ENCODE measurements around the gene MYL9. TPM values are rescaled to one million over a fixed set of nuclear protein-coding genes. Genes with fewer than 3 reads are reported as not detected.

The MYL9 gene
- total RNA-seq, 2 experiments from 2014 or later, result not detected

- H3K4me1 Mint-ChIP-seq (ENCODE audit: low read depth), result peaks cover 44% of the 10 kb centered on the region
- POLR2A ChIA-PET, result interaction anchor here (1.3 kb wide), 1 partner anchor 9 kb away, joined by 6 read pairs; the partner anchor contains the start of gene TGIF2
- peak overlapping the region; percentile 85 for H3K27ac Mint-ChIP-seq
- TF ChIP-seq CTCF (IDR thresholded peaks at IDR 0.05), result no peak
- no peaks in the 10 kb centered on the region for H3K27me3 Mint-ChIP-seq
- H3K9me3 Mint-ChIP-seq, result no peaks in the 10 kb centered on the region
- intact Hi-C loops (cut with micrococcal nuclease), result no loop called here
- DNase-seq (peak; percentile 65), ATAC-seq (peak; percentile 97)
- H3K36me3 Mint-ChIP-seq (ENCODE audit: low read depth), result peaks cover 58% of the 10 kb centered on the region
- H3K4me3 Mint-ChIP-seq, result no peak overlapping the region
- CTCF ChIA-PET, result no interaction called here
Measured at GRCh38 chr20:36582322-36582721, 41.0 kb downstream of the MYL9 start.

- ChIA-PET CTCF (no interaction called here), POLR2A (interaction anchor here (1.3 kb wide), 1 partner anchor 9 kb away, joined by 6 read pairs; the partner anchor contains the start of gene TGIF2)
- no peaks in the 10 kb centered on the region for H3K9me3 Mint-ChIP-seq
- H3K27me3 Mint-ChIP-seq, result no peaks in the 10 kb centered on the region
- no peak for TF ChIP-seq CTCF (IDR thresholded peaks at IDR 0.05)
- H3K36me3 Mint-ChIP-seq (ENCODE audit: low read depth), result peaks cover 61% of the 10 kb centered on the region
- DNase-seq (no peak), ATAC-seq (no peak)
- peaks cover 49% of the 10 kb centered on the region for H3K4me1 Mint-ChIP-seq (ENCODE audit: low read depth)
- peak overlapping the region; percentile 85 for H3K27ac Mint-ChIP-seq
- intact Hi-C loops (cut with micrococcal nuclease), result no loop called here
- H3K4me3 Mint-ChIP-seq, result no peak overlapping the region
Measured at GRCh38 chr20:36582821-36583220, 41.5 kb downstream of the MYL9 start.

GRCh38 chr20:36584018-36584481, 42.7 kb downstream of the MYL9 start:
- POLR2A ChIA-PET, result interaction anchor here (0.6 to 16.3 kb wide), 3 partner anchors 9 to 502 kb away, joined by 3 to 214 read pairs (median 4); partner anchors contain the start of gene TGIF2
- no peak for TF ChIP-seq CTCF (IDR thresholded peaks at IDR 0.05)
- peaks cover 55% of the 10 kb centered on the region for H3K36me3 Mint-ChIP-seq (ENCODE audit: low read depth)
- H3K9me3 Mint-ChIP-seq, result no peaks in the 10 kb centered on the region
- CTCF ChIA-PET, result interaction anchor here (0.6 kb wide), 1 partner anchor 188 kb away, joined by 3 read pairs; no protein-coding TSS in a partner anchor
- intact Hi-C loops (cut with micrococcal nuclease), result no loop called here
- peaks cover 45% of the 10 kb centered on the region for H3K4me1 Mint-ChIP-seq (ENCODE audit: low read depth)
- DNase-seq (no peak), ATAC-seq (no peak)
- H3K27me3 Mint-ChIP-seq, result no peaks in the 10 kb centered on the region
- H3K27ac Mint-ChIP-seq, result peak overlapping the region; percentile 62
- no peak overlapping the region for H3K4me3 Mint-ChIP-seq

GRCh38 chr20:36585410-36586125, 44.2 kb downstream of the MYL9 start:
- peaks cover 45% of the 10 kb centered on the region for H3K36me3 Mint-ChIP-seq (ENCODE audit: low read depth)

More at GRCh38 chr20:36585410-36586125, 44.2 kb downstream of the MYL9 start:
- POLR2A ChIA-PET, result interaction anchor here (1.0 to 16.3 kb wide), 3 partner anchors 10 to 20 kb away, joined by 4 to 214 read pairs (median 4); partner anchors contain the start of genes RAB5IF and TGIF2
- H3K27ac Mint-ChIP-seq, result peak overlapping the region; percentile 67
- H3K4me1 Mint-ChIP-seq (ENCODE audit: low read depth), result peaks cover 38% of the 10 kb centered on the region
- no peaks in the 10 kb centered on the region for H3K9me3 Mint-ChIP-seq
- no peaks in the 10 kb centered on the region for H3K27me3 Mint-ChIP-seq
- DNase-seq (no peak), ATAC-seq (no peak)
- intact Hi-C loops (cut with micrococcal nuclease), result no loop called here
- H3K4me3 Mint-ChIP-seq, result no peak overlapping the region
- TF ChIP-seq CTCF (IDR thresholded peaks at IDR 0.05), result no peak
- CTCF ChIA-PET, result no interaction called here
